HEK293 (cell line): Measurements from ENCODE around the gene BBS9.

ENCODE experiments used
- CTCF ChIA-PET: fragments of 350-600 bp; formaldehyde crosslinking; extraction: SDS; loops from one replicate; lab custom pipeline; 2021; ENCODE audit warnings: antibody characterized with exemption; lab: Yijun Ruan, JAX
- POLR2A ChIA-PET: fragments of 300-600 bp; formaldehyde crosslinking; extraction: SDS; loops from one replicate; lab custom pipeline; 2020; ENCODE audit warnings: antibody characterized with exemption, inconsistent platforms; lab: Yijun Ruan, JAX
- H3K27ac ChIP-seq: fragments of 200-500 bp; sonication (Bioruptor generic); 2 replicates; pipeline ENCODE4 v1.5.1; 2014; ENCODE audit warnings: low read depth, low read length, control low read depth, inconsistent platforms; ENCODE audit errors: extremely low read depth
- H3K36me3 ChIP-seq, 2 experiments: fragments of 200-500 bp in 1 of 2; sonication (Bioruptor generic) in 1 of 2; 1 replicate in 1 of 2; 2 replicates in 1 of 2; pipeline ENCODE4 v1.5.1; 2014 to 2017; ENCODE audit warnings: inconsistent platforms in 2 of 2, low read length in 2 of 2; ENCODE audit not compliant: control insufficient read depth in 2 of 2, insufficient read depth in 1 of 2
- H3K4me1 ChIP-seq: fragments of 200-500 bp; sonication (Bioruptor generic); 2 replicates; pipeline ENCODE4 v1.5.1; 2014; ENCODE audit warnings: mild to moderate bottlenecking, low read length, inconsistent platforms; ENCODE audit not compliant: control insufficient read depth, insufficient read depth
- H3K4me3 ChIP-seq: 2 replicates; pipeline ENCODE4 v1.5.1; 2011; ENCODE audit warnings: low read depth, mild to moderate bottlenecking, control low read depth, low read length, moderate library complexity
- H3K9me3 ChIP-seq: fragments of 200-500 bp; sonication (Bioruptor generic); 2 replicates; pipeline ENCODE4 v1.5.1; 2014; ENCODE audit warnings: low read depth, low read length, inconsistent platforms; ENCODE audit not compliant: control insufficient read depth, insufficient read depth
- KLF16 ChIP-seq: fragments of 450-650 bp; formaldehyde crosslinking; IDR thresholded peaks from 2 replicates; pipeline ENCODE4 v1.5.1; 2017; ENCODE audit warnings: missing biosample characterization, missing genetic modification characterization
- KLF7 ChIP-seq: fragments of 450-650 bp; formaldehyde crosslinking; IDR thresholded peaks from 2 replicates; pipeline ENCODE4 v1.5.1; 2016; ENCODE audit warnings: missing biosample characterization, missing genetic modification characterization, borderline replicate concordance
- PRDM4 ChIP-seq: fragments of 450-650 bp; formaldehyde crosslinking; IDR thresholded peaks from 2 replicates; pipeline ENCODE4 v1.5.1; 2017; ENCODE audit warnings: missing biosample characterization, missing genetic modification characterization
- PRDM6 ChIP-seq: fragments of 450-650 bp; formaldehyde crosslinking; IDR thresholded peaks from 2 replicates; pipeline ENCODE4 v1.5.1; 2017; ENCODE audit warnings: missing biosample characterization, missing genetic modification characterization
- ZBTB20 ChIP-seq: fragments of 450-650 bp; formaldehyde crosslinking; IDR thresholded peaks from 2 replicates; pipeline ENCODE4 v1.5.1; 2016; ENCODE audit warnings: missing biosample characterization, missing genetic modification characterization
- ZNF146 ChIP-seq: fragments of 450-650 bp; formaldehyde crosslinking; IDR thresholded peaks from 2 replicates; pipeline ENCODE4 v1.5.1; 2016; ENCODE audit warnings: missing biosample characterization, missing genetic modification characterization
- ZNF350 ChIP-seq: fragments of 450-650 bp; formaldehyde crosslinking; IDR thresholded peaks from 2 replicates; pipeline ENCODE4 v1.5.0; 2017; ENCODE audit warnings: missing biosample characterization, mild to moderate bottlenecking, missing genetic modification characterization
- ZNF426 ChIP-seq: fragments of 450-650 bp; formaldehyde crosslinking; IDR thresholded peaks from 2 replicates; pipeline ENCODE4 v1.5.1; 2017; ENCODE audit warnings: missing biosample characterization, missing genetic modification characterization, mild to moderate bottlenecking, inconsistent platforms, moderate library complexity
- ZNF433 ChIP-seq: fragments of 450-650 bp; formaldehyde crosslinking; IDR thresholded peaks from 2 replicates; pipeline ENCODE4 v1.5.1; 2016; ENCODE audit warnings: missing biosample characterization, missing genetic modification characterization, low read depth
- ZNF529 ChIP-seq: fragments of 450-650 bp; formaldehyde crosslinking; IDR thresholded peaks from 2 replicates; pipeline ENCODE4 v1.5.1; 2017; ENCODE audit warnings: missing genetic modification characterization, missing biosample characterization; ENCODE audit not compliant: insufficient replicate concordance
- ZNF544 ChIP-seq: fragments of 450-650 bp; formaldehyde crosslinking; IDR thresholded peaks from 2 replicates; pipeline ENCODE4 v1.5.0; 2017; ENCODE audit warnings: missing biosample characterization, missing genetic modification characterization
- ZNF610 ChIP-seq: fragments of 450-650 bp; formaldehyde crosslinking; IDR thresholded peaks from 2 replicates; pipeline ENCODE4 v1.5.1; 2016; ENCODE audit warnings: missing biosample characterization, missing genetic modification characterization, borderline replicate concordance
- ZNF629 ChIP-seq: fragments of 450-650 bp; formaldehyde crosslinking; IDR thresholded peaks from 2 replicates; pipeline ENCODE4 v1.5.1; 2017; ENCODE audit warnings: missing biosample characterization, missing genetic modification characterization
- ZNF658 ChIP-seq: fragments of 450-650 bp; formaldehyde crosslinking; IDR thresholded peaks from 2 replicates; pipeline ENCODE4; 2016; ENCODE audit warnings: missing biosample characterization, missing genetic modification characterization
- ZNF670 ChIP-seq: fragments of 450-650 bp; formaldehyde crosslinking; IDR thresholded peaks from 2 replicates; pipeline ENCODE4 v1.5.1; 2016; ENCODE audit warnings: missing biosample characterization, missing genetic modification characterization, low read depth
- ZNF701 ChIP-seq: fragments of 450-650 bp; formaldehyde crosslinking; IDR thresholded peaks from 2 replicates; pipeline ENCODE4 v1.5.1; 2016; ENCODE audit warnings: missing biosample characterization, missing genetic modification characterization
- ZNF830 ChIP-seq: fragments of 450-650 bp; IDR thresholded peaks from 2 replicates; pipeline ENCODE4 v1.5.0; 2018; ENCODE audit warnings: missing biosample characterization, missing genetic modification characterization, low read depth, mild to moderate bottlenecking, moderate library complexity
- TF ChIP-seq, protein P1 (sequence below): fragments of 450-650 bp; formaldehyde crosslinking; IDR thresholded peaks from 2 replicates; pipeline ENCODE4 v1.5.1; 2016; ENCODE audit warnings: missing biosample characterization, missing genetic modification characterization
- TF ChIP-seq, protein P2 (sequence below): fragments of 450-650 bp; formaldehyde crosslinking; IDR thresholded peaks from 2 replicates; pipeline ENCODE4 v1.5.1; 2016; ENCODE audit warnings: missing biosample characterization, missing genetic modification characterization, low read depth

The BBS9 gene

DNA sequence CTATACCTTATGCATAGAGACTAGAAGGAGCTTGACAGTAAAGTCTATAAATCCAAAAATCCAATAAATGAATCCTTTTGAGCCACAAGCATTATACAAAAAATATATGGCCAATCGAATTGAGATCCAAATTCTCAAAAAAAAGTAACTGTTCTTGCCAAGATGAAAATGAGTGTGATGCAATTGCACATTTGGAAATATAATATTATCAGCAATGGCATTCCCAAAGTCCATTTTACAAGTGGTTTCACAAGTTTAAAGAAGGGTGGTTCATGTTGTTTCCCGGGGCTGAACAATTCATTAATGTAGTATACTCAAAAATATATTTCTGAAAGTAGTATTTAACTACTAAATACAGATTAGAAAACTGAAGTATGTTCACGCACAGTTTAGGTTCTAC lies 27.5 kb upstream of the BBS9 start:
- ChIA-PET POLR2A (no interaction called here), CTCF (interaction anchor here (0.7 to 1.4 kb wide), 2 partner anchors 77 to 301 kb away, joined by 3 read pairs; no protein-coding TSS in a partner anchor)
- H3K4me1 ChIP-seq, result no peaks in the 10 kb centered on the region
- H3K27ac ChIP-seq, result no peak overlapping the region
- H3K4me3 ChIP-seq, result no peak overlapping the region
- no peaks in the 10 kb centered on the region for H3K9me3 ChIP-seq
- no peak for TF ChIP-seq ZNF433 (tag by site-specific recombination)
- no peak for TF ChIP-seq ZNF670
- TF ChIP-seq KLF16, result no peak
- no peak for TF ChIP-seq ZNF658 (tag by site-specific recombination)
- no peak for TF ChIP-seq ZNF830 (tag by site-specific recombination)
- TF ChIP-seq ZNF350 (tag by site-specific recombination), result no peak
- no peak for TF ChIP-seq ZNF146 (tag by site-specific recombination)
- TF ChIP-seq ZNF629 (tag by site-specific recombination), result no peak
- TF ChIP-seq ZNF529, result no peak
- TF ChIP-seq ZBTB20 (tag by site-specific recombination), result no peak
- TF ChIP-seq, protein P1, sequence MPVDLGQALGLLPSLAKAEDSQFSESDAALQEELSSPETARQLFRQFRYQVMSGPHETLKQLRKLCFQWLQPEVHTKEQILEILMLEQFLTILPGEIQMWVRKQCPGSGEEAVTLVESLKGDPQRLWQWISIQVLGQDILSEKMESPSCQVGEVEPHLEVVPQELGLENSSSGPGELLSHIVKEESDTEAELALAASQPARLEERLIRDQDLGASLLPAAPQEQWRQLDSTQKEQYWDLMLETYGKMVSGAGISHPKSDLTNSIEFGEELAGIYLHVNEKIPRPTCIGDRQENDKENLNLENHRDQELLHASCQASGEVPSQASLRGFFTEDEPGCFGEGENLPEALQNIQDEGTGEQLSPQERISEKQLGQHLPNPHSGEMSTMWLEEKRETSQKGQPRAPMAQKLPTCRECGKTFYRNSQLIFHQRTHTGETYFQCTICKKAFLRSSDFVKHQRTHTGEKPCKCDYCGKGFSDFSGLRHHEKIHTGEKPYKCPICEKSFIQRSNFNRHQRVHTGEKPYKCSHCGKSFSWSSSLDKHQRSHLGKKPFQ, result no peak
- TF ChIP-seq PRDM4 (tag by site-specific recombination), result no peak
- no peak for TF ChIP-seq ZNF544 (tag by site-specific recombination)
- TF ChIP-seq ZNF610 (tag by site-specific recombination), result no peak
- TF ChIP-seq PRDM6 (tag by site-specific recombination), result no peak
- no peak for TF ChIP-seq KLF7 (tag by site-specific recombination)
- TF ChIP-seq, protein P2, sequence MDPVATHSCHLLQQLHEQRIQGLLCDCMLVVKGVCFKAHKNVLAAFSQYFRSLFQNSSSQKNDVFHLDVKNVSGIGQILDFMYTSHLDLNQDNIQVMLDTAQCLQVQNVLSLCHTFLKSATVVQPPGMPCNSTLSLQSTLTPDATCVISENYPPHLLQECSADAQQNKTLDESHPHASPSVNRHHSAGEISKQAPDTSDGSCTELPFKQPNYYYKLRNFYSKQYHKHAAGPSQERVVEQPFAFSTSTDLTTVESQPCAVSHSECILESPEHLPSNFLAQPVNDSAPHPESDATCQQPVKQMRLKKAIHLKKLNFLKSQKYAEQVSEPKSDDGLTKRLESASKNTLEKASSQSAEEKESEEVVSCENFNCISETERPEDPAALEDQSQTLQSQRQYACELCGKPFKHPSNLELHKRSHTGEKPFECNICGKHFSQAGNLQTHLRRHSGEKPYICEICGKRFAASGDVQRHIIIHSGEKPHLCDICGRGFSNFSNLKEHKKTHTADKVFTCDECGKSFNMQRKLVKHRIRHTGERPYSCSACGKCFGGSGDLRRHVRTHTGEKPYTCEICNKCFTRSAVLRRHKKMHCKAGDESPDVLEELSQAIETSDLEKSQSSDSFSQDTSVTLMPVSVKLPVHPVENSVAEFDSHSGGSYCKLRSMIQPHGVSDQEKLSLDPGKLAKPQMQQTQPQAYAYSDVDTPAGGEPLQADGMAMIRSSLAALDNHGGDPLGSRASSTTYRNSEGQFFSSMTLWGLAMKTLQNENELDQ (tag by site-specific recombination), result no peak
- no peak for TF ChIP-seq ZNF426
- TF ChIP-seq ZNF701, result no peak
- H3K36me3 ChIP-seq, result peaks cover 31 to 58% of the 10 kb centered on the region in 2 experiments
